ENCODE measurements around the gene MLPH. TPM values are rescaled to one million over a fixed set of nuclear protein-coding genes. Genes with fewer than 3 reads are reported as not detected.
"Not testable (repeated sequence)": the region's sequence is repeated elsewhere in the genome, so short reads cannot be mapped to it uniquely, and the experiment has no call there.

The MLPH gene
- total RNA-seq, 2 experiments from 2014 or later, result not detected

GRCh38 chr2:237453671-237454070 lies 33.4 kb upstream of the MLPH start:
- CTCF ChIA-PET, result no interaction called here
- POLR2A ChIA-PET, result no interaction called here

GRCh38 chr2:237455764-237456163 lies 31.3 kb upstream of the MLPH start:
- ChIA-PET POLR2A (no interaction called here), CTCF (interaction anchor here (1.4 kb wide), 1 partner anchor 16 kb away, joined by 3 read pairs; no protein-coding TSS in a partner anchor)

GRCh38 chr2:237456200-237456843 lies 30.7 kb upstream of the MLPH start:
- POLR2A ChIA-PET, result no interaction called here
- CTCF ChIA-PET, result interaction anchor here (1.4 kb wide), 1 partner anchor 15 kb away, joined by 3 read pairs; no protein-coding TSS in a partner anchor

GRCh38 chr2:237457388-237457941 lies 29.6 kb upstream of the MLPH start:
- ChIA-PET CTCF (no interaction called here), POLR2A (no interaction called here)

GRCh38 chr2:237458519-237458918 lies 28.5 kb upstream of the MLPH start:
- ChIA-PET CTCF (interaction anchor here (1.5 kb wide), 1 partner anchor 37 kb away, joined by 4 read pairs; no protein-coding TSS in a partner anchor), POLR2A (no interaction called here)

GRCh38 chr2:237459226-237459625 lies 27.8 kb upstream of the MLPH start:
- ChIA-PET POLR2A (no interaction called here), CTCF (interaction anchor here (0.7 to 1.5 kb wide), 2 partner anchors 16 to 38 kb away, joined by 3 to 4 read pairs; no protein-coding TSS in a partner anchor)

GRCh38 chr2:237459741-237460174 lies 27.3 kb upstream of the MLPH start:
- ChIA-PET POLR2A (no interaction called here), CTCF (interaction anchor here (0.7 to 1.5 kb wide), 2 partner anchors 15 to 38 kb away, joined by 3 to 4 read pairs; no protein-coding TSS in a partner anchor)

GRCh38 chr2:237464757-237465391 lies 22.2 kb upstream of the MLPH start:
- ChIA-PET CTCF (no interaction called here), POLR2A (no interaction called here)

GRCh38 chr2:237465515-237466148 lies 21.4 kb upstream of the MLPH start:
- POLR2A ChIA-PET, result no interaction called here
- CTCF ChIA-PET, result no interaction called here

GRCh38 chr2:237466211-237466610 lies 20.8 kb upstream of the MLPH start:
- CTCF ChIA-PET, result no interaction called here
- POLR2A ChIA-PET, result no interaction called here

GRCh38 chr2:237467447-237468179 lies 19.4 kb upstream of the MLPH start:
- ChIA-PET POLR2A (no interaction called here), CTCF (interaction anchor here (0.6 kb wide), 2 partner anchors 35 to 684 kb away, joined by 3 read pairs; no protein-coding TSS in a partner anchor)

GRCh38 chr2:237469410-237469809 lies 17.6 kb upstream of the MLPH start:
- POLR2A ChIA-PET, result not testable (repeated sequence)
- CTCF ChIA-PET, result interaction anchor here (1.3 to 3.4 kb wide), 2 partner anchors 48 to 103 kb away, joined by 5 to 26 read pairs; no protein-coding TSS in a partner anchor

GRCh38 chr2:237469849-237470248 lies 17.2 kb upstream of the MLPH start:
- POLR2A ChIA-PET, result no interaction called here

GRCh38 chr2:237470914-237471313 lies 16.1 kb upstream of the MLPH start:
- POLR2A ChIA-PET, result no interaction called here

More at GRCh38 chr2:237469849-237470248, 17.2 kb upstream of the MLPH start:
- CTCF ChIA-PET, result interaction anchor here (1.3 to 3.4 kb wide), 3 partner anchors 24 to 102 kb away, joined by 4 to 26 read pairs (median 5); no protein-coding TSS in a partner anchor

GRCh38 chr2:237471438-237472186 lies 15.4 kb upstream of the MLPH start:
- POLR2A ChIA-PET, result no interaction called here
- CTCF ChIA-PET, result interaction anchor here (0.7 to 3.4 kb wide), 8 partner anchors 16 to 320 kb away, joined by 3 to 26 read pairs (median 3); no protein-coding TSS in a partner anchor

More at GRCh38 chr2:237470914-237471313, 16.1 kb upstream of the MLPH start:
- CTCF ChIA-PET, result interaction anchor here (0.7 to 3.4 kb wide), 9 partner anchors 9 to 320 kb away, joined by 3 to 26 read pairs (median 3); no protein-coding TSS in a partner anchor

- ChIA-PET CTCF (interaction anchor here (1.1 to 3.4 kb wide), 3 partner anchors 17 to 50 kb away, joined by 3 to 26 read pairs (median 4); no protein-coding TSS in a partner anchor), POLR2A (no interaction called here)
These were observed 14.8 kb upstream of the MLPH start for GRCh38 chr2:237472187-237472712.

GRCh38 chr2:237472909-237473877 lies 13.9 kb upstream of the MLPH start:
- ChIA-PET POLR2A (interaction anchor here (1.0 kb wide), 1 partner anchor 45 kb away, joined by 3 read pairs; no protein-coding TSS in a partner anchor), CTCF (interaction anchor here (1.6 to 4.3 kb wide), 3 partner anchors 31 to 51 kb away, joined by 8 to 43 read pairs (median 20); no protein-coding TSS in a partner anchor)

Measured in activated CD8-positive, alpha-beta memory T cell treated with anti-CD3 and anti-CD28 coated beads for 36 hours (primary cell).